Esophagus (tissue), 2 donors: ENCODE results near the gene NR2F1-AS1. TPM values are rescaled to one million over a fixed set of nuclear protein-coding genes. Genes with fewer than 3 reads are reported as not detected.

Experiments used
- H3K27ac ChIP-seq, 2 donors: one replicate each; pipeline ENCODE4 v1.5.1; 2013; ENCODE audit warnings: low read depth in 2 of 2, mild to moderate bottlenecking in 2 of 2, inconsistent platforms in 1 of 2, low read length in 1 of 2, moderate library complexity in 1 of 2
- H3K27me3 ChIP-seq, 2 donors: one replicate each; pipeline ENCODE4 v1.6.1; 2013; ENCODE audit warnings: low read length in 2 of 2, control low read depth in 1 of 2, mild to moderate bottlenecking in 1 of 2; ENCODE audit not compliant: insufficient read depth in 2 of 2, control insufficient read depth in 1 of 2
- H3K36me3 ChIP-seq, 2 donors: one replicate each; pipeline ENCODE4 v1.6.1; 2013; ENCODE audit warnings: low read length in 1 of 2; ENCODE audit not compliant: control insufficient read depth in 2 of 2, insufficient read depth in 2 of 2
- H3K4me1 ChIP-seq, 2 donors: one replicate each; pipeline ENCODE4 v1.6.1; 2013; ENCODE audit warnings: low read length in 1 of 2; ENCODE audit not compliant: control insufficient read depth in 2 of 2, insufficient read depth in 2 of 2
- H3K4me3 ChIP-seq, 2 donors: one replicate each; pipeline ENCODE4 v1.5.1; 2013; ENCODE audit warnings: low read length in 2 of 2, mild to moderate bottlenecking in 2 of 2, low read depth in 1 of 2, moderate library complexity in 1 of 2
- H3K9me3 ChIP-seq, 2 donors: one replicate each; pipeline ENCODE4 v1.6.1; 2013; ENCODE audit warnings: mild to moderate bottlenecking in 2 of 2, low read depth in 1 of 2, low read length in 1 of 2, moderate library complexity in 1 of 2; ENCODE audit not compliant: control insufficient read depth in 2 of 2, insufficient read depth in 1 of 2
- WGBS, 2 donors: extraction: QIAGEN DNeasy Blood & Tissue Kit; methylation state at CpG; one replicate each; pipeline ENCODE4 v1.1.7; 2013; 5-methylcytosine and 5-hydroxymethylcytosine counted together
- polyA plus RNA-seq, 2 donors: library from polyadenylated mRNA; stranded (reverse); fragments of 200-250 nt; gene quantifications; one replicate each; pipeline ENCODE4 v1.2.3, GENCODE V29; 2013
- donor health status: healthy with polysubstance abuse.
- donor health status: Bipolar disorder and iron deficiency.

The NR2F1-AS1 gene
- polyA plus RNA-seq, 2 donors: 3.2 to 3.4 TPM

- Histone ChIP-seq H3K27ac (no peak overlapping the region), H3K9me3 (no peaks in the 10 kb centered on the region), H3K27me3 (peaks cover 4 to 12% of the 10 kb centered on the region in 2 donors), H3K4me3 (peak overlapping the region in 1 of 2 donors; percentile 30), H3K36me3 (no peaks in the 10 kb centered on the region), H3K4me1 (peaks cover 0 to 2% of the 10 kb centered on the region in 2 donors)
- WGBS, 2 donors: 17 to 18% methylated on average over 9 of the region's 9 CpGs
Observed at GRCh38 chr5:93611273-93611975, 30.4 kb upstream of the NR2F1-AS1 start.

- Histone ChIP-seq H3K36me3 (no peaks in the 10 kb centered on the region), H3K4me3 (no peak overlapping the region), H3K27ac (no peak overlapping the region), H3K4me1 (peaks cover 0 to 2% of the 10 kb centered on the region in 2 donors), H3K27me3 (peaks cover 5 to 17% of the 10 kb centered on the region in 2 donors), H3K9me3 (no peaks in the 10 kb centered on the region)
- 25 to 26% methylated on average over 17 of the region's 17 CpGs for WGBS, 2 donors
Observed at GRCh38 chr5:93610581-93611272, 29.7 kb upstream of the NR2F1-AS1 start.

GRCh38 chr5:93609762-93610161, 28.7 kb upstream of the NR2F1-AS1 start:
- no peaks in the 10 kb centered on the region for H3K9me3 ChIP-seq
- no peaks in the 10 kb centered on the region for H3K36me3 ChIP-seq
- WGBS, 2 donors: 34 to 35% methylated on average over 7 of the region's 7 CpGs
- H3K4me3 ChIP-seq: no peak overlapping the region
- H3K4me1 ChIP-seq: peaks cover 0 to 2% of the 10 kb centered on the region in 2 donors
- no peak overlapping the region for H3K27ac ChIP-seq
- peaks cover 9 to 21% of the 10 kb centered on the region in 2 donors for H3K27me3 ChIP-seq

GRCh38 chr5:93608855-93609254, 27.8 kb upstream of the NR2F1-AS1 start:
- Histone ChIP-seq H3K4me3 (no peak overlapping the region), H3K27me3 (peaks cover 9 to 27% of the 10 kb centered on the region in 2 donors), H3K9me3 (no peaks in the 10 kb centered on the region), H3K4me1 (peaks cover 3 to 5% of the 10 kb centered on the region in 2 donors), H3K36me3 (no peaks in the 10 kb centered on the region), H3K27ac (no peak overlapping the region)
- WGBS, 2 donors: 37 to 42% methylated on average over 4 of the region's 4 CpGs

GRCh38 chr5:93607367-93608258, 26.6 kb upstream of the NR2F1-AS1 start:
- Histone ChIP-seq H3K4me3 (peak overlapping the region in 1 of 2 donors; percentile 18), H3K36me3 (no peaks in the 10 kb centered on the region), H3K27ac (no peak overlapping the region), H3K4me1 (peaks cover 6 to 7% of the 10 kb centered on the region in 2 donors), H3K27me3 (peaks cover 9 to 34% of the 10 kb centered on the region in 2 donors), H3K9me3 (no peaks in the 10 kb centered on the region)
- 13 to 19% methylated on average over 19 of the region's 19 CpGs for WGBS, 2 donors

GRCh38 chr5:93606382-93606752, 25.3 kb upstream of the NR2F1-AS1 start:
- H3K27ac ChIP-seq: no peak overlapping the region
- H3K4me1 ChIP-seq: peaks cover 6 to 7% of the 10 kb centered on the region in 2 donors
- no peaks in the 10 kb centered on the region for H3K36me3 ChIP-seq
- peaks cover 9 to 27% of the 10 kb centered on the region in 2 donors for H3K27me3 ChIP-seq
- H3K9me3 ChIP-seq: peaks cover 0 to 3% of the 10 kb centered on the region in 2 donors
- no peak overlapping the region for H3K4me3 ChIP-seq

GRCh38 chr5:93604644-93605515, 23.9 kb upstream of the NR2F1-AS1 start:
- Histone ChIP-seq H3K36me3 (no peaks in the 10 kb centered on the region), H3K27me3 (peaks cover 9 to 27% of the 10 kb centered on the region in 2 donors), H3K27ac (no peak overlapping the region), H3K4me3 (peak overlapping the region in 1 of 2 donors; percentile 27), H3K4me1 (peaks cover 6 to 7% of the 10 kb centered on the region in 2 donors), H3K9me3 (peaks cover 0 to 3% of the 10 kb centered on the region in 2 donors)
- 46 to 51% methylated on average over 10 of the region's 10 CpGs for WGBS, 2 donors

- Histone ChIP-seq H3K27me3 (peaks cover 9 to 30% of the 10 kb centered on the region in 2 donors), H3K4me1 (peaks cover 6 to 7% of the 10 kb centered on the region in 2 donors), H3K36me3 (no peaks in the 10 kb centered on the region), H3K9me3 (peaks cover 0 to 3% of the 10 kb centered on the region in 2 donors), H3K4me3 (peak overlapping the region in 1 of 2 donors; percentile 27), H3K27ac (peak overlapping the region in 1 of 2 donors; percentile 50)
- WGBS, 2 donors: 12 to 13% methylated on average over 43 to 58 of the region's 58 CpGs
Observed at GRCh38 chr5:93603793-93604643, 23.0 kb upstream of the NR2F1-AS1 start.
